Adrenal gland (tissue), 12 donors: Measurements from ENCODE around the gene SARNP. TPM values are rescaled to one million over a fixed set of nuclear protein-coding genes. Genes with fewer than 3 reads are reported as not detected.

ENCODE experiments used
- DNase-seq, 7 donors: peaks; one replicate each; pipeline ENCODE4 v3.0.0-alpha.2; 2019 to 2020
- H3K27ac ChIP-seq, 5 donors: fragments of 200-600 bp; sonication (generic) in 4 of 5; 1 replicate in 3 of 5; 2 replicates in 2 of 5; pipeline versions ENCODE4 v1.5.1 to v1.8.0; 2016 to 2020; ENCODE audit warnings: mild to moderate bottlenecking in 1 of 5
- H3K27me3 ChIP-seq: fragments of 200-600 bp; 2 replicates; pipeline ENCODE4 v1.8.0; 2021
- H3K36me3 ChIP-seq, 2 donors: fragments of 200-600 bp; replicated peaks in 1 of 2; 1 replicate in 1 of 2; 2 replicates in 1 of 2; pipeline versions ENCODE4 v1.5.1 to v1.8.0; 2018 to 2022
- H3K4me1 ChIP-seq, 2 donors: fragments of 200-600 bp; replicated peaks in 1 of 2; 1 replicate in 1 of 2; 2 replicates in 1 of 2; pipeline versions ENCODE4 v1.5.1 to v1.8.0; 2018 to 2021
- H3K4me3 ChIP-seq, 4 donors: fragments of 200-600 bp; sonication (generic) in 3 of 4; one replicate each; pipeline ENCODE4 v1.5.1; 2016 to 2018
- H3K9me3 ChIP-seq, 3 donors: fragments of 200-600 bp; sonication (generic) in 1 of 3; replicated peaks in 1 of 3; 1 replicate in 2 of 3; 2 replicates in 1 of 3; pipeline versions ENCODE4 v1.5.1 to v1.8.0; 2016 to 2021
- POLR2A ChIP-seq, 2 donors: fragments of 450-650 bp; IDR thresholded peaks; one replicate each; pipeline ENCODE4 v1.6.1; 2017; ENCODE audit warnings: antibody characterized with exemption in 2 of 2, mild to moderate bottlenecking in 2 of 2, moderate library complexity in 1 of 2
- WGBS, 4 donors: extraction: QIAGEN DNeasy Blood & Tissue Kit in 2 of 4; methylation state at CpG; one replicate each; pipeline versions ENCODE4 v1.1.5 to v1.1.7; 2013 to 2017; 5-methylcytosine and 5-hydroxymethylcytosine counted together
- intact Hi-C, 2 donors: fragments of 100-400 bp; cut with DNase I; formaldehyde crosslinking; loops; one replicate each; pipeline versions ENCODE4 v1.14.1 to v1.15.0; 2022 to 2023
- polyA plus RNA-seq, 3 donors: library from polyadenylated mRNA; stranded (reverse); fragments of 200-250 nt in 2 of 3; fragments of 350-450 nt in 1 of 3; fragmentation: Illumina TruSeq in 1 of 3; extraction: RNeasy Lipid Tissue Mini Kit (QIAGEN cat#74804) in 1 of 3; gene quantifications; one replicate each; pipeline ENCODE4 v1.2.3, GENCODE V29; 2013 to 2014
- total RNA-seq, 9 donors: library from RNA; depleted of rRNA in 4 of 9; stranded (reverse); fragments of >200 nt in 4 of 9; fragments of 120-200 nt in 1 of 9; fragmentation: NEBNext Ultra II Directional in 1 of 9; extraction: Animal tissue kit (Norgen Biotek cat#: 25700) in 1 of 9; gene quantifications; one replicate each; pipeline versions ENCODE4 v1.1.0 to v1.2.4, GENCODE V29; 2013 to 2023
- TF ChIP-seq, protein P1 (sequence below), 6 experiments: fragments of 450-650 bp in 4 of 6; fragments of 200-600 bp in 2 of 6; sonication (generic) in 1 of 6; IDR thresholded peaks; 1 replicate in 5 of 6; 2 replicates in 1 of 6; pipeline versions ENCODE4 v1.5.1 to v1.8.0; 2016 to 2021; ENCODE audit warnings: antibody characterized with exemption in 6 of 6, mild to moderate bottlenecking in 2 of 6, moderate library complexity in 1 of 6
- donor health status: healthy with polysubstance abuse.
- donor health status: Bipolar disorder and iron deficiency.
- donor health status: DM: yes; HTN: yes; CAD: no.
- donor health status: DM: no; HTN: no; CAD: no.
- donor health status: DM: no; HTN: no; CAD: no.
- donor health status: DM: yes; HTN: yes; CAD: no.

The SARNP gene
- total and polyA plus RNA-seq, 12 donors = 23.2 to 148 (median 59.2) TPM

GRCh38 chr12:55715833-55716581, 101.5 kb downstream of the SARNP start, which contains the start of gene BLOC1S1:
BLOC1S1 (plus strand) TSS chr12:55716046; CDS start chr12:55716052, 6 bp downstream.
- Histone ChIP-seq H3K4me1 (peaks cover 13 to 31% of the 10 kb centered on the region in 2 donors), H3K4me3 (peak within 1 kb of the TSS; percentile 27 to 70 (median 64)), H3K27me3 (no peaks in the 10 kb centered on the region), H3K9me3 (no peaks in the 10 kb centered on the region), H3K27ac (peak within 1 kb of the TSS; percentile 57 to 96 (median 91)), H3K36me3 (peaks cover 0 to 3% of the 10 kb centered on the region in 2 donors)
- WGBS, 4 donors = 0 to 1% (median 1%) methylated on average over 20 to 42 of the region's 42 CpGs
- intact Hi-C loops = loop anchor here in 1 of 2 donors (5.0 kb wide), 1 partner anchor 59 kb away; no protein-coding TSS in a partner anchor
- peak; percentile 94 to 97 (median 95) for DNase-seq
- TF ChIP-seq, protein P1, sequence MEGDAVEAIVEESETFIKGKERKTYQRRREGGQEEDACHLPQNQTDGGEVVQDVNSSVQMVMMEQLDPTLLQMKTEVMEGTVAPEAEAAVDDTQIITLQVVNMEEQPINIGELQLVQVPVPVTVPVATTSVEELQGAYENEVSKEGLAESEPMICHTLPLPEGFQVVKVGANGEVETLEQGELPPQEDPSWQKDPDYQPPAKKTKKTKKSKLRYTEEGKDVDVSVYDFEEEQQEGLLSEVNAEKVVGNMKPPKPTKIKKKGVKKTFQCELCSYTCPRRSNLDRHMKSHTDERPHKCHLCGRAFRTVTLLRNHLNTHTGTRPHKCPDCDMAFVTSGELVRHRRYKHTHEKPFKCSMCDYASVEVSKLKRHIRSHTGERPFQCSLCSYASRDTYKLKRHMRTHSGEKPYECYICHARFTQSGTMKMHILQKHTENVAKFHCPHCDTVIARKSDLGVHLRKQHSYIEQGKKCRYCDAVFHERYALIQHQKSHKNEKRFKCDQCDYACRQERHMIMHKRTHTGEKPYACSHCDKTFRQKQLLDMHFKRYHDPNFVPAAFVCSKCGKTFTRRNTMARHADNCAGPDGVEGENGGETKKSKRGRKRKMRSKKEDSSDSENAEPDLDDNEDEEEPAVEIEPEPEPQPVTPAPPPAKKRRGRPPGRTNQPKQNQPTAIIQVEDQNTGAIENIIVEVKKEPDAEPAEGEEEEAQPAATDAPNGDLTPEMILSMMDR (IDR thresholded peaks at IDR 0.05) = peak in 3 of 6 experiments; percentile 8 to 19 (median 10)
- TF ChIP-seq POLR2A (IDR thresholded peaks at IDR 0.05) = peak in 1 of 2 donors; percentile 59

DNA sequence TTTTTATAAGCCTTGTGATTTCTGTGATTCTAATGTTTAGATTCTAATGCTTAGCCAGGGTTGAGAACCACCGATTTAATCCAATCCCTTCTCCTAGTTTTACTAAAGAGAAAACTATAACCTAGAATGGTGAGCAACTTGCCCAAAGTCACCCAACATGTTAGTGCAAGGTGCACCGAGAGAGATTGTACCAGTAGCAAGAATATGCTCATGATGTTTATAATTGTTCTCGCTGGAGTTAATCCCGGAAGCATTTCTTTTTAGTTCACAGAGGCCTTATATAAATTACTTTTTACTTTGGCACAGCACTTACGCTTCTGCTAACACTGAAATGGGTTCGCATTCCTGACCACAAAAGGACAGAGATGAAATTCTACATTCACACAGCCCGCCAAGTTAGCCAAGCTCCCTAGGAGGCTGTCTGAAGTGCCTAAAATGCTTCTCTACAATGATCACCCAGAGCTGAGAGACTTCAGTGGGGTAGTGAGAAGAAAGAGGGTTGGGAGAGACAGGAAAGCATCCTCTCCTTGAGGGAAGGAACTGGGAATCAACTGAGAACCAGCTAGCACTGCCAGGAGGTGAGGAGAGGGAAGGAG, 102.3 kb downstream of the SARNP start:
- Histone ChIP-seq H3K27me3 (no peaks in the 10 kb centered on the region), H3K9me3 (no peaks in the 10 kb centered on the region), H3K27ac (peak overlapping the region; percentile 57 to 96 (median 91)), H3K4me1 (peaks cover 13 to 31% of the 10 kb centered on the region in 2 donors), H3K36me3 (peaks cover 0 to 3% of the 10 kb centered on the region in 2 donors), H3K4me3 (peak overlapping the region in 2 of 4 donors; percentile 65 to 70)
- intact Hi-C loops = loop anchor here in 1 of 2 donors (5.0 kb wide), 1 partner anchor 58 kb away; no protein-coding TSS in a partner anchor
- TF ChIP-seq, protein P1 (IDR thresholded peaks at IDR 0.05) = no peak
- no peak for TF ChIP-seq POLR2A (IDR thresholded peaks at IDR 0.05)
- no peak for DNase-seq
- 66 to 75% (median 68%) methylated on average over 7 of the region's 7 CpGs for WGBS, 4 donors

DNA sequence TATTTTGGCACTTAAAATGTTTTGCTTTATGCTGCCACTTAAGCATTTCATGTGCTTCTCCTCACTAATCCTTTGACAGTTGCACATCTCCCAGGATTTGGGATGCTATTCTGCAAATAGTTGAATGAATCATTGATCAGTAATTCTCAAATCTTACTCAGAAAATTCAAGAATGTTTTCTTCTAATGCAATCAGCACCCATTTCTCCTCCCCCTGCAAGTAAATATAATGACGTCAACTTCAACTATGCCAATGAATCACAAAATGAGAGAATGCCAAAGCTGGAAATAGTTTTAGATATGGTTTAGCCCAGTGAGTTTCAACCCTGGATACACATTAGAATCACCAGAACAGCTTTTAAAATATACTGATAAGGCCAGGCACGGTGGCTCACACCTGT, 103.8 kb downstream of the SARNP start:
- intact Hi-C loops = no loop called here
- WGBS, 4 donors = 37 to 61% (median 41%) methylated on average over 2 of the region's 2 CpGs
- Histone ChIP-seq H3K4me1 (peaks cover 13 to 35% of the 10 kb centered on the region in 2 donors), H3K4me3 (no peak overlapping the region), H3K27me3 (no peaks in the 10 kb centered on the region), H3K9me3 (no peaks in the 10 kb centered on the region), H3K36me3 (no peaks in the 10 kb centered on the region), H3K27ac (peak overlapping the region in 2 of 5 donors; percentile 44 to 59)
- no peak for TF ChIP-seq POLR2A (IDR thresholded peaks at IDR 0.05)
- TF ChIP-seq, protein P1 (IDR thresholded peaks at IDR 0.05) = no peak
- no peak for DNase-seq

GRCh38 chr12:55712700-55713415, 104.7 kb downstream of the SARNP start:
- intact Hi-C loops = no loop called here
- Histone ChIP-seq H3K27ac (peak overlapping the region in 2 of 5 donors; percentile 35 to 44), H3K4me1 (peaks cover 13 to 38% of the 10 kb centered on the region in 2 donors), H3K36me3 (no peaks in the 10 kb centered on the region), H3K27me3 (no peaks in the 10 kb centered on the region), H3K4me3 (no peak overlapping the region), H3K9me3 (no peaks in the 10 kb centered on the region)
- TF ChIP-seq, protein P1 (IDR thresholded peaks at IDR 0.05) = no peak
- no peak for TF ChIP-seq POLR2A (IDR thresholded peaks at IDR 0.05)
- 40 to 75% (median 50%) methylated on average over 1 of the region's 1 CpG for WGBS, 4 donors
- no peak for DNase-seq
